Measurements from ENCODE around the gene PELI1.

Gene PELI1

DNA sequence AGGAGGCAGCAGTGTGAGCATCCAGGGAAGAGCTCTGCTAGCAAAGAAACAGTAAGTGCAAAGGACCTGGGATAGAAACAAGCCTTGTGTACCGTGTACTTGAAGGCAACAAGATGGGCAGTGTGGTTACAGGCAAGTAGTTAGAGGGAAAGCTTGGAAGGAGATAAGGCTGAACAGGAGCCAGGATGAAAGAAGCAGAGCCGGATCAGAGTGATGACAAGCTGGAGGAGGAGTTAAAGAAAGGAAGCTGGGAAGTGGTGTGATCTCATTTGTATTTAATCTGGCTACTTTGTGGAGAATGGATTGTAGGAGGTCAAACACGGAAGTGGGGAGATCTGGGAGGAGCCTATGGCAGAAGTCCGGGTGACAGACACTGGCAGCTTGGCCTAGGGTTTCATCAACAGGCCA is 80.3 kb downstream of the PELI1 start:
- no peak overlapping the region for H3K4me3 ChIP-seq (ENCODE audit: control insufficient read depth, low read depth, low read length)
- DNase-seq (ENCODE audit: low read depth): no peak
- TF ChIP-seq, protein P1, sequence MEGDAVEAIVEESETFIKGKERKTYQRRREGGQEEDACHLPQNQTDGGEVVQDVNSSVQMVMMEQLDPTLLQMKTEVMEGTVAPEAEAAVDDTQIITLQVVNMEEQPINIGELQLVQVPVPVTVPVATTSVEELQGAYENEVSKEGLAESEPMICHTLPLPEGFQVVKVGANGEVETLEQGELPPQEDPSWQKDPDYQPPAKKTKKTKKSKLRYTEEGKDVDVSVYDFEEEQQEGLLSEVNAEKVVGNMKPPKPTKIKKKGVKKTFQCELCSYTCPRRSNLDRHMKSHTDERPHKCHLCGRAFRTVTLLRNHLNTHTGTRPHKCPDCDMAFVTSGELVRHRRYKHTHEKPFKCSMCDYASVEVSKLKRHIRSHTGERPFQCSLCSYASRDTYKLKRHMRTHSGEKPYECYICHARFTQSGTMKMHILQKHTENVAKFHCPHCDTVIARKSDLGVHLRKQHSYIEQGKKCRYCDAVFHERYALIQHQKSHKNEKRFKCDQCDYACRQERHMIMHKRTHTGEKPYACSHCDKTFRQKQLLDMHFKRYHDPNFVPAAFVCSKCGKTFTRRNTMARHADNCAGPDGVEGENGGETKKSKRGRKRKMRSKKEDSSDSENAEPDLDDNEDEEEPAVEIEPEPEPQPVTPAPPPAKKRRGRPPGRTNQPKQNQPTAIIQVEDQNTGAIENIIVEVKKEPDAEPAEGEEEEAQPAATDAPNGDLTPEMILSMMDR (IDR thresholded peaks at IDR 0.05; ENCODE audit: control insufficient read depth, insufficient read depth, low read depth, low read length, missing control alignments): no peak

DNA sequence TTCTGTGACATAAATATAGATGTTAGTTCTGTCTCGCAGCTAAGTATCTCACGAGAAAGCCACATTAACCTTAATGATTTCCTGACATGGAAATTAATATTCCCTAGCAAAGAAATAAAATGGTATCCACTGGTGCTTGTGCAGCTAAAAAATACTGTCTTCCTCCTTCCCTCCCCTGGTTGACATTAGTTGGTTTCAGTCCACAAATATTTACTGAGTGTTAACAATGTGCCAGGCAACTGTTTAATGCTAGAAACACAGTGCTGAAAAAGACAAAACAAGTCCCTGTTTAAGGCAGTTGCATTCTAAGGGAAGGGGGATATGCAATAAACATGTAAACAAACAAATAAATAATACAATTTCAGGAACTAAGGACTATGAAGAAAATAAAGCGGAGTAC is 80.8 kb downstream of the PELI1 start:
- no peak overlapping the region for H3K4me3 ChIP-seq (ENCODE audit: control insufficient read depth, low read depth, low read length)
- no peak for DNase-seq (ENCODE audit: low read depth)
- TF ChIP-seq, protein P1 (IDR thresholded peaks at IDR 0.05; ENCODE audit: control insufficient read depth, insufficient read depth, low read depth, low read length, missing control alignments): no peak

DNA sequence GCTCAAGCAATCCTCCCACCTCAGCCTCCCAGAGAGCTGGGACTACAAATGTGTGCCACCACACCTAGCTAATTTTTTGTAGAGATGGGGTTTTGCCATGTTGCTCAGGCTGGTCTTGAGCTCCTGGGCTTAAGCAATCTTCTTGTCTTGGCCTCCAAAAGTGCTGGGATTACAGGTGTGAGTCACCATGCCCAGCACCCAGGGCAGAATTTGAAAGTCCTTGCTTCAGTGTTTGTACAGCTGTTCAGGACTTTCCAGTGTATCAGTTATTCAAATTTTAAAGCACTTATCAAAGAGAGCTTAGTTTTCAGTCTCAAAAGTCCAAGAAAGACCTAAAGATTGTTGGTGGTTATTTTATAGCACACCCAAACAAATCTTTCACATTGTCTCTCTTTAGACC is 81.4 kb downstream of the PELI1 start:
- no peak overlapping the region for H3K4me3 ChIP-seq (ENCODE audit: control insufficient read depth, low read depth, low read length)
- peak; percentile 18 for DNase-seq (ENCODE audit: low read depth)
- TF ChIP-seq, protein P1 (IDR thresholded peaks at IDR 0.05; ENCODE audit: control insufficient read depth, insufficient read depth, low read depth, low read length, missing control alignments): no peak

DNA sequence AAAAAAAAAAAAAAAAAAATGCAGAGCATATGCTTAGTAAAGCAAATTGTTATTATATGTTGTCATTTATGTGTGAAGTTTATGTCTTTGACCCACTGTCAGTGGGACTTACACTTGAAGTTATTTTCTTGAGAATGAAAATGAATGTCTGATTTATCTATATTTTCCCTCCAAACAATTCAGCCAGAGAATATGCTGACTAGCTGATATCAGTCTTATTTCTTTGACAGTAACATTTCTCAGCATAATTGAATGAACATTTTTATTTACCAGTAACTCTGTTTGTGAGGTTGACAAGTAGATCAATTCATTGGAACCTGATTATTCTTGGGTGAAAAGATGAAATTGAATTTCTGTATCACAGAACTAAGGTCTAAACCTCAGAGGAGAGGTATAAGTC is 85.0 kb downstream of the PELI1 start:
- no peak overlapping the region for H3K4me3 ChIP-seq (ENCODE audit: control insufficient read depth, low read depth, low read length)
- no peak for DNase-seq (ENCODE audit: low read depth)
- TF ChIP-seq, protein P1 (IDR thresholded peaks at IDR 0.05; ENCODE audit: control insufficient read depth, insufficient read depth, low read depth, low read length, missing control alignments): no peak

DNA sequence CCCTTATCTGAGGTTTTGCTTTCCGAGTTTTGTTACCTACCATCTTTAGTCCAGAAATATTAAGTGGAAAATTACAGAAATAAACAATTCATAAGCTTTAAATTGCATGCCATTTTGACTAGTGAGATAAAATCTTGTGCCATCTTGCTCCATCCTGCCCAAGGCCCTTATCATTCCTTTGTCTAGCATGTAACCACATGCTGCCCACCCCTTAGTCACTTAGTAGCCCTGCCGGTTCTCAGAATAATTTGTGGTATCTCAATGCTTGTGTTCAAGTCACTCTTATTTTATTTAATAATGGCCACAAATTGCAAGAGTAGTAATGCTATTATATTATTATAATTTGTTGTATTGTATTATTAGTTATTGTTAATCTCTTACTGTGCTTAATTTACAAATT is 88.2 kb downstream of the PELI1 start:
- H3K4me3 ChIP-seq (ENCODE audit: control insufficient read depth, low read depth, low read length): no peak overlapping the region
- no peak for DNase-seq (ENCODE audit: low read depth)
- TF ChIP-seq, protein P1 (IDR thresholded peaks at IDR 0.05; ENCODE audit: control insufficient read depth, insufficient read depth, low read depth, low read length, missing control alignments): no peak

DNA sequence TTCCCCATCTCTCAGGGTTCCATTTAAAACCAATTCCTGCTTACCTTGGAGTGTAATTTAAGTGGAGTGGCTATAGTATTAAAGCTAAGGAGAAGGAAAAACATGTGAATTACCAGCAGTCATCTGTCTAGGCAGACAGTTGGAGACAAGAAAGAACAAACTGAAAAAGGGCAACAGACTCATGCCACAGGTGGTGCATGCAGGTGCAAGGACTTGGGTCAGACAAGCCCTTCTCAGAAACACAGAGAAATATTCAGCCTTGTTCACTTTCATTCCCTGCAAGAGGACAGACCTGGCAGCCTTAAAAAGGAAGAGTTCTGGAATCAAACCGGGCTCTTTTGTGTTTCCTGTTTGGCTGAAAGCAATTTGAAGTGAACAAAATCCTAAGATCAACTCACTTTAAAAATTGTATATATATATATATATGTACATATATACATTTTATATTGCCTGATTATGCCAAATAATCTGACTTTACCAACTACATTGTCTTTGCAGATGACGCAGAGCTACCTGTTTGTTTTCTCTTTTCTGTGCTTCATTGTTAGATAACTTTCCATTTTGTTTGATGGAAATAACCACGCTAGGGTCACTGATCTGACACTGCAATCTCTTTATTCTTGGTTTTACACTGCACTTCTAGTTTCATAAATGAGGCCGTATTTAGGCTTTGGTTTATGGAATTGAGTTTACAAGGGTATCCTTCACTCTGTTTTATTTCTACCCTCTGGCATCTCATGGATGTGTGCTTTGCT is 89.9 kb downstream of the PELI1 start:
- no peak for DNase-seq (ENCODE audit: low read depth)
- TF ChIP-seq, protein P1 (IDR thresholded peaks at IDR 0.05; ENCODE audit: control insufficient read depth, insufficient read depth, low read depth, low read length, missing control alignments): no peak
- no peak overlapping the region for H3K4me3 ChIP-seq (ENCODE audit: control insufficient read depth, low read depth, low read length)
